BE2C (cell line): ENCODE data around the gene MEI4.

Experiments used
- DNase-seq: peaks from one replicate; pipeline ENCODE4 v3.0.0-alpha.2; 2020
- H3K27me3 ChIP-seq: fragments of 250-450 bp; sonication (Bioruptor Pico); 2 replicates; pipeline ENCODE4 v1.5.1; 2020; ENCODE audit warnings: mild to moderate bottlenecking
- H3K36me3 ChIP-seq: fragments of 250-450 bp; sonication (Bioruptor Pico); 2 replicates; pipeline ENCODE4 v1.5.1; 2020; ENCODE audit warnings: mild to moderate bottlenecking
- H3K4me1 ChIP-seq: fragments of 250-450 bp; sonication (Bioruptor Pico); 2 replicates; pipeline ENCODE4 v1.5.1; 2020
- H3K4me3 ChIP-seq: 2 replicates; pipeline ENCODE4 v1.5.1; 2011; ENCODE audit warnings: low read depth, low read length
- H3K9me3 ChIP-seq: fragments of 250-450 bp; sonication (Bioruptor Pico); 2 replicates; pipeline ENCODE4 v1.5.1; 2020
- CTCF ChIP-seq: IDR thresholded peaks from 2 replicates; pipeline ENCODE4 v1.5.1; 2012; ENCODE audit warnings: mild to moderate bottlenecking, low read depth, low read length

MEI4 gene

GRCh38 chr6:77666846-77667245 lies 14.0 kb downstream of the MEI4 start:
- Histone ChIP-seq H3K9me3 (no peaks in the 10 kb centered on the region), H3K36me3 (no peaks in the 10 kb centered on the region), H3K4me3 (no peak overlapping the region), H3K4me1 (no peaks in the 10 kb centered on the region), H3K27me3 (no peaks in the 10 kb centered on the region; the same call in 1 of the 2 replicates)
- TF ChIP-seq CTCF = no peak
- DNase-seq = no peak

GRCh38 chr6:77669913-77670312 lies 17.1 kb downstream of the MEI4 start:
- H3K9me3 ChIP-seq = no peaks in the 10 kb centered on the region
- H3K36me3 ChIP-seq = no peaks in the 10 kb centered on the region
- H3K27me3 ChIP-seq = no peaks in the 10 kb centered on the region; the same call in 1 of the 2 replicates
- no peak for TF ChIP-seq CTCF
- DNase-seq = no peak
- no peak overlapping the region for H3K4me3 ChIP-seq
- H3K4me1 ChIP-seq = no peaks in the 10 kb centered on the region

GRCh38 chr6:77674211-77674610 lies 21.4 kb downstream of the MEI4 start:
- no peak for DNase-seq
- Histone ChIP-seq H3K4me1 (no peaks in the 10 kb centered on the region), H3K27me3 (no peaks in the 10 kb centered on the region; the same call in 1 of the 2 replicates), H3K9me3 (no peaks in the 10 kb centered on the region), H3K36me3 (no peaks in the 10 kb centered on the region), H3K4me3 (no peak overlapping the region)
- no peak for TF ChIP-seq CTCF

- no peaks in the 10 kb centered on the region for H3K9me3 ChIP-seq
- no peak overlapping the region for H3K4me3 ChIP-seq
- peak; percentile 29 for DNase-seq
- H3K4me1 ChIP-seq = no peaks in the 10 kb centered on the region
- no peak for TF ChIP-seq CTCF
- no peaks in the 10 kb centered on the region for H3K27me3 ChIP-seq
- no peaks in the 10 kb centered on the region for H3K36me3 ChIP-seq
Measured at GRCh38 chr6:77678048-77678447, 25.2 kb downstream of the MEI4 start.

GRCh38 chr6:77683515-77683914 lies 30.7 kb downstream of the MEI4 start:
- no peak for DNase-seq
- no peaks in the 10 kb centered on the region for H3K36me3 ChIP-seq
- H3K4me3 ChIP-seq = no peak overlapping the region
- H3K4me1 ChIP-seq = no peaks in the 10 kb centered on the region
- H3K9me3 ChIP-seq = no peaks in the 10 kb centered on the region
- no peak for TF ChIP-seq CTCF
- no peaks in the 10 kb centered on the region for H3K27me3 ChIP-seq

- Histone ChIP-seq H3K4me3 (no peak overlapping the region), H3K36me3 (no peaks in the 10 kb centered on the region), H3K4me1 (no peaks in the 10 kb centered on the region), H3K9me3 (no peaks in the 10 kb centered on the region), H3K27me3 (no peaks in the 10 kb centered on the region)
- TF ChIP-seq CTCF = no peak
- no peak for DNase-seq
Measured at GRCh38 chr6:77686931-77687330, 34.1 kb downstream of the MEI4 start.
